Hepatocyte (in vitro differentiated cells): ENCODE data around the gene DCBLD1.

Source experiments
- EZH2 ChIP-seq: fragments of 200-600 bp; sonication (generic); IDR thresholded peaks from 2 replicates; pipeline ENCODE4 v1.6.1; 2016; ENCODE audit warnings: antibody characterized with exemption, mild to moderate bottlenecking, borderline replicate concordance
- EZH2phosphoT487 ChIP-seq: fragments of 200-600 bp; sonication (generic); IDR thresholded peaks from one replicate; pipeline ENCODE4 v1.6.1; 2018; ENCODE audit warnings: antibody characterized with exemption, mild to moderate bottlenecking, low read depth, moderate library complexity; ENCODE audit not compliant: unreplicated experiment, severe bottlenecking
- TF ChIP-seq, protein P1 (sequence below): fragments of 200-600 bp; sonication (generic); IDR thresholded peaks from 2 replicates; pipeline ENCODE4 v1.5.1; 2016; ENCODE audit warnings: antibody characterized with exemption, mild to moderate bottlenecking; ENCODE audit not compliant: poor library complexity

DNA sequence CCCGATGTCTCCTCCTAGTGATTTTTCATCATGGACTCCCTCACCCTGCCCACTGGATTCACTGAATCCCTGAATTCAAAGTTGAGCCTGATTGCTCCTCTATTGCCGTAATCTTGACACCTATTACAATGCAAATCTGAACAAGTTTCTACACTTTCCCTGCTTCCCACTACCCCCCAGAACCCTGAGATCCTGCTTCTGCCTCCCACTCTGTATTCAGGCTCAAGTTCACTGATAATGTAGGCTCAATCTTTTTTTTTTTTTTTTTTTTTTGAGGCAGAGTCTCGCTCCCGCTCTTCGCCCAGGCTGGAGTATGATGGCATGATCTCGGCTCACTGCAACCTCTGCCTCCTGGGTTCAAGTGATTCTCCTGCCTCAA, 3.6 kb upstream of the DCBLD1 start:
- TF ChIP-seq, protein P1, sequence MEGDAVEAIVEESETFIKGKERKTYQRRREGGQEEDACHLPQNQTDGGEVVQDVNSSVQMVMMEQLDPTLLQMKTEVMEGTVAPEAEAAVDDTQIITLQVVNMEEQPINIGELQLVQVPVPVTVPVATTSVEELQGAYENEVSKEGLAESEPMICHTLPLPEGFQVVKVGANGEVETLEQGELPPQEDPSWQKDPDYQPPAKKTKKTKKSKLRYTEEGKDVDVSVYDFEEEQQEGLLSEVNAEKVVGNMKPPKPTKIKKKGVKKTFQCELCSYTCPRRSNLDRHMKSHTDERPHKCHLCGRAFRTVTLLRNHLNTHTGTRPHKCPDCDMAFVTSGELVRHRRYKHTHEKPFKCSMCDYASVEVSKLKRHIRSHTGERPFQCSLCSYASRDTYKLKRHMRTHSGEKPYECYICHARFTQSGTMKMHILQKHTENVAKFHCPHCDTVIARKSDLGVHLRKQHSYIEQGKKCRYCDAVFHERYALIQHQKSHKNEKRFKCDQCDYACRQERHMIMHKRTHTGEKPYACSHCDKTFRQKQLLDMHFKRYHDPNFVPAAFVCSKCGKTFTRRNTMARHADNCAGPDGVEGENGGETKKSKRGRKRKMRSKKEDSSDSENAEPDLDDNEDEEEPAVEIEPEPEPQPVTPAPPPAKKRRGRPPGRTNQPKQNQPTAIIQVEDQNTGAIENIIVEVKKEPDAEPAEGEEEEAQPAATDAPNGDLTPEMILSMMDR: no peak
- TF ChIP-seq EZH2phosphoT487: no peak
- no peak for TF ChIP-seq EZH2
